B cell (primary cell): ENCODE results near the gene KCNQ5.

ENCODE experiments used
- EZH2 ChIP-seq: IDR thresholded peaks from 2 replicates; pipeline ENCODE4 v1.6.1; 2012; ENCODE audit warnings: borderline replicate concordance, low read depth, mild to moderate bottlenecking, moderate library complexity, low read length; ENCODE audit not compliant: insufficient read depth, poor library complexity, severe bottlenecking
- TF ChIP-seq, protein P1 (sequence below): fragments of 200-600 bp; IDR thresholded peaks from one replicate; pipeline ENCODE4 v1.8.0; 2022; ENCODE audit warnings: antibody characterized with exemption, mild to moderate bottlenecking

DNA sequence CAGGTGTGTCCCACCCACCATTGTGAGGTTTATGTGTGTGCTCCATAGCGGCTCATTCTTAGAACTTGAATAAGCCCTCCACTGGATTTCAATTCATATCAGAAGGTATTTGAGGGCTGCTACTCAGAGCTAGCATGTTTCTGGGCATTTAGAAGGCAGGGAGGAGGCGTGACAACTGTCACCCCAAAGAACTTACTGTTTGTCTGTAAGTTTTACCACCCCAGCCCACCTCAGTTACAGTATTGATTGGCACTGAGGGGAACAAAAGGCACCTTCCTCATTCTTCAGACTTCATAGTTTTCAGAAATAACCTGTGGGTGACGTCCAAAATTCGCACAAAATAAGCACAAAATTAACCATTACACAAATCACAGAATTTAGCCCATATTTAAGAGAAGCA, 521.7 kb downstream of the KCNQ5 start:
- TF ChIP-seq, protein P1, sequence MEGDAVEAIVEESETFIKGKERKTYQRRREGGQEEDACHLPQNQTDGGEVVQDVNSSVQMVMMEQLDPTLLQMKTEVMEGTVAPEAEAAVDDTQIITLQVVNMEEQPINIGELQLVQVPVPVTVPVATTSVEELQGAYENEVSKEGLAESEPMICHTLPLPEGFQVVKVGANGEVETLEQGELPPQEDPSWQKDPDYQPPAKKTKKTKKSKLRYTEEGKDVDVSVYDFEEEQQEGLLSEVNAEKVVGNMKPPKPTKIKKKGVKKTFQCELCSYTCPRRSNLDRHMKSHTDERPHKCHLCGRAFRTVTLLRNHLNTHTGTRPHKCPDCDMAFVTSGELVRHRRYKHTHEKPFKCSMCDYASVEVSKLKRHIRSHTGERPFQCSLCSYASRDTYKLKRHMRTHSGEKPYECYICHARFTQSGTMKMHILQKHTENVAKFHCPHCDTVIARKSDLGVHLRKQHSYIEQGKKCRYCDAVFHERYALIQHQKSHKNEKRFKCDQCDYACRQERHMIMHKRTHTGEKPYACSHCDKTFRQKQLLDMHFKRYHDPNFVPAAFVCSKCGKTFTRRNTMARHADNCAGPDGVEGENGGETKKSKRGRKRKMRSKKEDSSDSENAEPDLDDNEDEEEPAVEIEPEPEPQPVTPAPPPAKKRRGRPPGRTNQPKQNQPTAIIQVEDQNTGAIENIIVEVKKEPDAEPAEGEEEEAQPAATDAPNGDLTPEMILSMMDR, result no peak
- TF ChIP-seq EZH2, result no peak
